Measurements from ENCODE around the gene ACBD6.

DNA sequence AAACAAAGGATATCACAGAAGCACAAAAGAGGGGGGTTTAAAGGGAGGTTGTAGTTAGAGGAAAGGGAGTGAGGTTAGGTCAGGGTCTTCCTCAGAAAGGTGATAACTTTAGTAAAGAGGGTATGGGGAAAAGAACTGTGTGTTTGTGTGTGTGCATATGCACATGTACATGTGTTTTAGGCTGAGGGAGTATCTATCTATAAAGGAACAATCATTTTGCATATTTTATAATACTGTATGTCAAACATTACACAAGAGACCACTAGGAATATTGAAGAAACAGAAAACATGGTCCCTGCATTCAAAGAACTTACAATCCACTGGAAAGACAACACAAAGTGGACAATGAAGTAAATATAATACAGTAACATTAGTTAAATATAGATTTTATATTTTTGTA, 132.2 kb downstream of the ACBD6 start:
- TF ChIP-seq, protein P1, sequence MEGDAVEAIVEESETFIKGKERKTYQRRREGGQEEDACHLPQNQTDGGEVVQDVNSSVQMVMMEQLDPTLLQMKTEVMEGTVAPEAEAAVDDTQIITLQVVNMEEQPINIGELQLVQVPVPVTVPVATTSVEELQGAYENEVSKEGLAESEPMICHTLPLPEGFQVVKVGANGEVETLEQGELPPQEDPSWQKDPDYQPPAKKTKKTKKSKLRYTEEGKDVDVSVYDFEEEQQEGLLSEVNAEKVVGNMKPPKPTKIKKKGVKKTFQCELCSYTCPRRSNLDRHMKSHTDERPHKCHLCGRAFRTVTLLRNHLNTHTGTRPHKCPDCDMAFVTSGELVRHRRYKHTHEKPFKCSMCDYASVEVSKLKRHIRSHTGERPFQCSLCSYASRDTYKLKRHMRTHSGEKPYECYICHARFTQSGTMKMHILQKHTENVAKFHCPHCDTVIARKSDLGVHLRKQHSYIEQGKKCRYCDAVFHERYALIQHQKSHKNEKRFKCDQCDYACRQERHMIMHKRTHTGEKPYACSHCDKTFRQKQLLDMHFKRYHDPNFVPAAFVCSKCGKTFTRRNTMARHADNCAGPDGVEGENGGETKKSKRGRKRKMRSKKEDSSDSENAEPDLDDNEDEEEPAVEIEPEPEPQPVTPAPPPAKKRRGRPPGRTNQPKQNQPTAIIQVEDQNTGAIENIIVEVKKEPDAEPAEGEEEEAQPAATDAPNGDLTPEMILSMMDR (conservative IDR thresholded peaks at IDR 0.05; ENCODE audit: low read depth, low read length): no peak
- TF ChIP-seq POLR2A (IDR thresholded peaks at IDR 0.05; ENCODE audit: low read depth, low read length): no peak
- TF ChIP-seq MXI1 (IDR thresholded peaks at IDR 0.05; ENCODE audit: borderline replicate concordance, low read depth, low read length): no peak
- TF ChIP-seq FOS (IDR thresholded peaks at IDR 0.05; ENCODE audit: low read depth, low read length): no peak
- no peak for TF ChIP-seq RCOR1 (IDR thresholded peaks at IDR 0.05; ENCODE audit: insufficient replicate concordance, low read length)
- no peak for TF ChIP-seq CEBPB (IDR thresholded peaks at IDR 0.05; ENCODE audit: low read depth, low read length)
- no peak for TF ChIP-seq RFX5 (IDR thresholded peaks at IDR 0.05; ENCODE audit: low read depth, low read length)
- TF ChIP-seq, protein P2, sequence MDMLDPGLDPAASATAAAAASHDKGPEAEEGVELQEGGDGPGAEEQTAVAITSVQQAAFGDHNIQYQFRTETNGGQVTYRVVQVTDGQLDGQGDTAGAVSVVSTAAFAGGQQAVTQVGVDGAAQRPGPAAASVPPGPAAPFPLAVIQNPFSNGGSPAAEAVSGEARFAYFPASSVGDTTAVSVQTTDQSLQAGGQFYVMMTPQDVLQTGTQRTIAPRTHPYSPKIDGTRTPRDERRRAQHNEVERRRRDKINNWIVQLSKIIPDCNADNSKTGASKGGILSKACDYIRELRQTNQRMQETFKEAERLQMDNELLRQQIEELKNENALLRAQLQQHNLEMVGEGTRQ (IDR thresholded peaks at IDR 0.05; ENCODE audit: low read depth, low read length): no peak
- TF ChIP-seq, protein P3, sequence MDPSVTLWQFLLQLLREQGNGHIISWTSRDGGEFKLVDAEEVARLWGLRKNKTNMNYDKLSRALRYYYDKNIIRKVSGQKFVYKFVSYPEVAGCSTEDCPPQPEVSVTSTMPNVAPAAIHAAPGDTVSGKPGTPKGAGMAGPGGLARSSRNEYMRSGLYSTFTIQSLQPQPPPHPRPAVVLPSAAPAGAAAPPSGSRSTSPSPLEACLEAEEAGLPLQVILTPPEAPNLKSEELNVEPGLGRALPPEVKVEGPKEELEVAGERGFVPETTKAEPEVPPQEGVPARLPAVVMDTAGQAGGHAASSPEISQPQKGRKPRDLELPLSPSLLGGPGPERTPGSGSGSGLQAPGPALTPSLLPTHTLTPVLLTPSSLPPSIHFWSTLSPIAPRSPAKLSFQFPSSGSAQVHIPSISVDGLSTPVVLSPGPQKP (IDR thresholded peaks at IDR 0.05; ENCODE audit: borderline replicate concordance, low read depth, low read length): no peak
- TF ChIP-seq MAFK (IDR thresholded peaks at IDR 0.05; ENCODE audit: low read depth, low read length): no peak
